Endothelial cell of umbilical vein (primary cell): Measurements from ENCODE around the gene DNAJC3.

Source experiments
- CTCF ChIP-seq, 2 donors: IDR thresholded peaks; 1 replicate in 1 of 2; 2 replicates in 1 of 2; pipeline ENCODE4 v1.5.1; 2011; ENCODE audit warnings: low read length in 2 of 2, mild to moderate bottlenecking in 2 of 2, moderate library complexity in 2 of 2, control low read depth in 1 of 2, inconsistent platforms in 1 of 2, low read depth in 1 of 2; ENCODE audit not compliant: insufficient read depth in 1 of 2; ENCODE audit errors: extremely low read depth in 1 of 2
- EZH2 ChIP-seq: IDR thresholded peaks from 2 replicates; pipeline ENCODE4 v1.6.1; 2012; ENCODE audit warnings: borderline replicate concordance, low read depth, mild to moderate bottlenecking, moderate library complexity, low read length, inconsistent platforms; ENCODE audit not compliant: severe bottlenecking
- FOS ChIP-seq: IDR thresholded peaks from 2 replicates; pipeline ENCODE4 v1.6.1; 2011; ENCODE audit warnings: mild to moderate bottlenecking, low read length, moderate library complexity, borderline replicate concordance; ENCODE audit not compliant: insufficient read depth
- GATA2 ChIP-seq: IDR thresholded peaks from 2 replicates; pipeline ENCODE4 v1.7.0; 2011; ENCODE audit warnings: low read depth, mild to moderate bottlenecking, moderate library complexity, mixed read lengths, low read length; ENCODE audit not compliant: insufficient read length, insufficient read depth
- MYC ChIP-seq: IDR thresholded peaks from one replicate; pipeline ENCODE4 v1.6.1; 2011; ENCODE audit warnings: mild to moderate bottlenecking, low read depth, low read length
- POLR2A ChIP-seq: IDR thresholded peaks from 2 replicates; pipeline ENCODE4 v1.6.1; 2012; ENCODE audit warnings: low read depth, mild to moderate bottlenecking, control low read depth, low read length
- POLR2AphosphoS5 ChIP-seq: IDR thresholded peaks from 2 replicates; pipeline ENCODE4 v1.6.1; 2012; ENCODE audit warnings: low read depth, mild to moderate bottlenecking, control low read depth, low read length, moderate library complexity; ENCODE audit not compliant: insufficient read depth
- TF ChIP-seq, protein P1 (sequence below): IDR thresholded peaks from 2 replicates; pipeline ENCODE4 v1.6.1; 2011; ENCODE audit not compliant: insufficient read depth, insufficient read length

DNA sequence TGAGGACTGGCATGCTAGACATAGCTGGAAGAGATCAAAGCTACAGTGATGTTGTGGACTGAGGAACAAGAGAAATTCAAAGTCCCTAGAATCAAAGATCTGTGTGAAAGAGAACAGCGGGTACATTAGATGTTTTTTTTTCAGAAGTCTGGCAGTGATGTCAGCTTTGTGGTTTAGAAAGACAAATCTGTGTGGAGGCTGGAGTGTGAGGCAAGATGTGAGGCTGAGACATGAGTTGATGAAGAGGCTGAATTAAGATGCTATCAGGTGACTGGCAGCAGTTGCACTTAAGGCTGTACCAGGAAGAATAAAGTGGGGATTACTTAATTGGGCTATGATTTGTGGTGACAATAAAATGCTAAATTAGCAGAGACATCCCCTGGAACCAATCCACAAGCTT, 46.5 kb downstream of the DNAJC3 start:
- TF ChIP-seq CTCF (IDR thresholded peaks at IDR 0.05; ENCODE audit: extremely low read depth in 1 of 2, insufficient read depth in 1 of 2, low read depth in 1 of 2, low read length in 2 of 2), result no peak
- TF ChIP-seq EZH2, result no peak
- no peak for TF ChIP-seq POLR2AphosphoS5
- TF ChIP-seq POLR2A, result no peak
- TF ChIP-seq GATA2, result no peak
- TF ChIP-seq, protein P1, sequence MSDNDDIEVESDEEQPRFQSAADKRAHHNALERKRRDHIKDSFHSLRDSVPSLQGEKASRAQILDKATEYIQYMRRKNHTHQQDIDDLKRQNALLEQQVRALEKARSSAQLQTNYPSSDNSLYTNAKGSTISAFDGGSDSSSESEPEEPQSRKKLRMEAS, result no peak
- no peak for TF ChIP-seq FOS
- TF ChIP-seq MYC, result no peak
